OCI-LY3 (cell line): ENCODE results near the gene DOK4.

Experiments used
- EZH2phosphoT487 ChIP-seq: fragments of 200-600 bp; shearing (Covaris generic); IDR thresholded peaks from 2 replicates; pipeline ENCODE4 v1.6.1; 2018; ENCODE audit warnings: antibody characterized with exemption, mixed run types, low read depth
- TF ChIP-seq, protein P1 (sequence below): fragments of 200-600, 300-600 bp; sonication (generic); IDR thresholded peaks from 2 replicates; pipeline ENCODE4 v1.5.1; 2014; ENCODE audit warnings: antibody characterized with exemption, low read length, low read depth

DNA sequence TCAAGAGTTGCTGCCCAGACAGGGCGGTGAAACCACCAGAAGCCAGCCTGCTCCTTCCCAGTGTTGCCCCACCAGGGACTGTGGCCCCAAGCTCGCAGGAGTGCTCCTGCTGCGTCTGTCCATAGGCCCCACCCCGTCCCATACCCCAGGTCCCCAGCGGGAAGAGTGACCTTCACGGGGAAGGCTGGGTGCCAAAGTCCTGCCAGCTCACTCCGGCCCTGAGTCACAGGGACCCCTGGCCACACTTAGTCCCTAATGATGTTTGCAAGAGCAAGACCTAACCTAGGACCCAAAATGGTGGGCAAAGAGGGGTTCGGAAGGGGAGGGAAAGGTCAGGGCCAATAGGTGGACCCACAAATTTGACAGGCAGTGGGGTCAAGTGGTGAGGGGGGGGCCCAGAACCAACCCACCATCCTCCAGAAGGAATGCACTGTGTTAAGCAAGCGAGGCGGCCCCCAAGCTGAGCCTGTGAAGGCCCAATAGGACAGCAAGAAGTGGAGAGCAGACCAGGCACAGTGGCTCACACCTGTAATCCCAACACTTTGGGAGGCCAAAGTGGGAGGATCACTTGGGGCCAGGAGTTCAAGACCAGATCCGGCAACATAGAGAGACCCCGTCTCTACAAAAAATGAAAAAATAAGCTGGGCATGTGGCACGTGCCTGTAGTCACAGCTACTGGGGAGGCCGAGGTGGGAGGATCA, 3.3 kb downstream of the DOK4 start:
- TF ChIP-seq, protein P1, sequence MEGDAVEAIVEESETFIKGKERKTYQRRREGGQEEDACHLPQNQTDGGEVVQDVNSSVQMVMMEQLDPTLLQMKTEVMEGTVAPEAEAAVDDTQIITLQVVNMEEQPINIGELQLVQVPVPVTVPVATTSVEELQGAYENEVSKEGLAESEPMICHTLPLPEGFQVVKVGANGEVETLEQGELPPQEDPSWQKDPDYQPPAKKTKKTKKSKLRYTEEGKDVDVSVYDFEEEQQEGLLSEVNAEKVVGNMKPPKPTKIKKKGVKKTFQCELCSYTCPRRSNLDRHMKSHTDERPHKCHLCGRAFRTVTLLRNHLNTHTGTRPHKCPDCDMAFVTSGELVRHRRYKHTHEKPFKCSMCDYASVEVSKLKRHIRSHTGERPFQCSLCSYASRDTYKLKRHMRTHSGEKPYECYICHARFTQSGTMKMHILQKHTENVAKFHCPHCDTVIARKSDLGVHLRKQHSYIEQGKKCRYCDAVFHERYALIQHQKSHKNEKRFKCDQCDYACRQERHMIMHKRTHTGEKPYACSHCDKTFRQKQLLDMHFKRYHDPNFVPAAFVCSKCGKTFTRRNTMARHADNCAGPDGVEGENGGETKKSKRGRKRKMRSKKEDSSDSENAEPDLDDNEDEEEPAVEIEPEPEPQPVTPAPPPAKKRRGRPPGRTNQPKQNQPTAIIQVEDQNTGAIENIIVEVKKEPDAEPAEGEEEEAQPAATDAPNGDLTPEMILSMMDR: no peak
- TF ChIP-seq EZH2phosphoT487: no peak
